Measurements from ENCODE around the gene MYO9A. TPM values are rescaled to one million over a fixed set of nuclear protein-coding genes. Genes with fewer than 3 reads are reported as not detected.
"Not testable (repeated sequence)": the region's sequence is repeated elsewhere in the genome, so short reads cannot be mapped to it uniquely, and the experiment has no call there.

The MYO9A gene
- total RNA-seq, 6 experiments from 2014 or later: 25.3 to 29.1 (median 27.3) TPM

- Mint-ChIP-seq H3K4me1 (ENCODE audit: low read depth) (no peaks in the 10 kb centered on the region), H3K27ac (no peak overlapping the region), H3K36me3 (ENCODE audit: low read depth) (peaks cover 29% of the 10 kb centered on the region), H3K4me3 (no peak overlapping the region), H3K27me3 (ENCODE audit: insufficient read depth) (no peaks in the 10 kb centered on the region), H3K9me3 (peaks cover 3% of the 10 kb centered on the region)
- no peak for DNase-seq
- no peak for TF ChIP-seq CTCF (IDR thresholded peaks at IDR 0.05)
Measured at GRCh38 chr15:72020799-72021198, 97.2 kb downstream of the MYO9A start.

DNA sequence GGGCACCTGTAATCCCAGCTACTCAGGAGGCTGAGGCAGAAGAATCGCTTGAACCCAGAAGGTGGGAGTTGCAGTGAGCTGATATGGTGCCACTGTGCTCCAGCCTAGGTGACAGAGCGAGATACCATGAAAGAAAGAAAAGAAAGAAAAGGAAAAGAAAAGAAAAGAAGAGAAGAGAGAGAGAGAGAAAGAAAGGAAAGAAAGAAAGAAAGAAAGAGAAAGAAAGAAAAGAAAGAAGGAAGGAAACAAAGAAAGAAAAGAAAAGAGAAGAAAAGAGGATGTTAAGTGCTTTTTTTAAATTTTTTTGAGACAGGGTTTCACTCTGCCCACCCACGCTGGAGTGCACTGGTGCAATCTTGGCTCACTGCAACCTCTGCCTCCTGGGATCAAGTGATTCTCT is 103.4 kb downstream of the MYO9A start:
- not testable (repeated sequence) for DNase-seq; H3K4me1 Mint-ChIP-seq (ENCODE audit: low read depth); H3K36me3 Mint-ChIP-seq (ENCODE audit: low read depth); H3K9me3 Mint-ChIP-seq; H3K27ac Mint-ChIP-seq; H3K4me3 Mint-ChIP-seq; H3K27me3 Mint-ChIP-seq (ENCODE audit: insufficient read depth)

GRCh38 chr15:72013703-72014102 is 104.2 kb downstream of the MYO9A start:
- Mint-ChIP-seq H3K9me3 (no peaks in the 10 kb centered on the region), H3K36me3 (ENCODE audit: low read depth) (no peaks in the 10 kb centered on the region), H3K4me1 (ENCODE audit: low read depth) (no peaks in the 10 kb centered on the region), H3K4me3 (no peak overlapping the region), H3K27me3 (ENCODE audit: insufficient read depth) (no peaks in the 10 kb centered on the region; the same call in 1 of the 2 replicates), H3K27ac (no peak overlapping the region)
- no peak for DNase-seq
- no peak for TF ChIP-seq CTCF (IDR thresholded peaks at IDR 0.05)

DNA sequence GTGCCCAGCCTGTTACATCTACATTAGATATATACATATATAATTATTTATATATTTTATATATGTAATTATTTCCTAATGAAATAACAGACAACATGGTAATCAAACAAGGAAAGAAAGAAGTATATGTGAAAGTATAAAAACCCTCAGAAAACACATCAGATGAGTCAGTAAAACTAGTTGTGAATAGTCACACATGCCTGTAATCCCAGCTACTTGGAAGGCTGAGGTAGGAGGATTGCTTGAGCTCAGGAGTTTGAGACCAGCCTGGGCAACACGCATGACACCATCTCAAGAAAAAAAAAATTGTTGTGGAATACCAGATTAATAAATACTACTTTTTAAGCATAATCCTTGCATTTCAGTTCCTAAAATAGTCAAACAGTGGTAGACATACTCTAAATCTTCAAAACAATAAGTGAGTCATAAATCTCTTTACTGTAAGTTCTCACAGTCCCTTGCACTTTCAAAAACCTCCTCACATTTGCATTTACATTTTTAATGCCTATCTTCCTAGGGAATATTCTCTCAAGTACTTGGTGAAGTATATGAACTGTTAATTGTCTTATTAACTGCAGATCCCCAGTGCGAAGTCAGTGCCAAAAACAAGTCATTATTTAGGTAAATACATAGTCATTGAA is 106.5 kb downstream of the MYO9A start:
- H3K27ac Mint-ChIP-seq: no peak overlapping the region
- H3K4me3 Mint-ChIP-seq: no peak overlapping the region
- peaks cover 2% of the 10 kb centered on the region; the same call in 1 of the 2 replicates for H3K27me3 Mint-ChIP-seq (ENCODE audit: insufficient read depth)
- TF ChIP-seq CTCF (IDR thresholded peaks at IDR 0.05): no peak
- no peaks in the 10 kb centered on the region for H3K4me1 Mint-ChIP-seq (ENCODE audit: low read depth)
- no peaks in the 10 kb centered on the region for H3K9me3 Mint-ChIP-seq
- no peaks in the 10 kb centered on the region for H3K36me3 Mint-ChIP-seq (ENCODE audit: low read depth)
- no peak for DNase-seq

- no peak overlapping the region for H3K27ac Mint-ChIP-seq
- no peak for TF ChIP-seq CTCF (IDR thresholded peaks at IDR 0.05)
- peaks cover 2% of the 10 kb centered on the region; the same call in 1 of the 2 replicates for H3K27me3 Mint-ChIP-seq (ENCODE audit: insufficient read depth)
- H3K4me3 Mint-ChIP-seq: no peak overlapping the region
- H3K9me3 Mint-ChIP-seq: no peaks in the 10 kb centered on the region
- no peak for DNase-seq
- H3K36me3 Mint-ChIP-seq (ENCODE audit: low read depth): 0 out of 2 replicates have a peak, but pooled peaks cover 3% of the 10 kb centered on the region
- H3K4me1 Mint-ChIP-seq (ENCODE audit: low read depth): no peaks in the 10 kb centered on the region
Measured at GRCh38 chr15:72009222-72009621, 108.7 kb downstream of the MYO9A start.

DNA sequence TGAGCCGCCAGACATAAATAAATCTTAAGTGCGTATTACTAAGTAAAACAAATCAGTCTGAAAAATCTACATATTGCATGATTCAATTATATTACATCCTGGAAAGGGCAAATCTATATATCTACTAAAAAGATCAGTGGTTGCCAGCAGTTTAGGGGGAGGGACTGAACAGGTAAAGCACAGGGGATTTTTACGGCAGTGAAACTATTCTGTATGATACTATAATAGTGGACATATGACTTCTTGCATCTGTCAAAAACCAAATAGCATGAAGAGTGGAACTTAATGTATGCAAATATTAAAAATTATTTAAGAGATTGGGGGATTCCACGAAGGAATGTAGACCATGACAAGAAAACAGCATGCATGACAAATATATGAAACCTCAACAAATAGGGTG is 111.6 kb downstream of the MYO9A start:
- TF ChIP-seq CTCF (IDR thresholded peaks at IDR 0.05): no peak
- Mint-ChIP-seq H3K27me3 (ENCODE audit: insufficient read depth) (0 out of 2 replicates have a peak, but pooled peaks cover 2% of the 10 kb centered on the region), H3K9me3 (no peaks in the 10 kb centered on the region), H3K27ac (no peak overlapping the region), H3K4me3 (no peak overlapping the region), H3K4me1 (ENCODE audit: low read depth) (no peaks in the 10 kb centered on the region), H3K36me3 (ENCODE audit: low read depth) (0 out of 2 replicates have a peak, but pooled peaks cover 3% of the 10 kb centered on the region)
- DNase-seq: no peak

All from HFFc6 (cell line).